OCI-LY1 (cell line): ENCODE data around the gene DIRAS1.
A peak's percentile ranks its signal among the peaks of the same experiment; 100 is the strongest.
"Not testable (repeated sequence)": the region's sequence is repeated elsewhere in the genome, so short reads cannot be mapped to it uniquely, and the experiment has no call there.

ENCODE experiments used
- H2AFZ ChIP-seq: fragments of 200-600 bp; sonication (generic), shearing (Covaris generic); 2 replicates; pipeline ENCODE4 v1.6.0; 2014; ENCODE audit warnings: antibody characterized with exemption, mild to moderate bottlenecking, low read length
- H3F3A ChIP-seq: fragments of 200-600 bp; sonication (generic), shearing (Covaris generic); 2 replicates; pipeline ENCODE4 v1.6.0; 2014; ENCODE audit warnings: mild to moderate bottlenecking, antibody characterized with exemption, low read length, moderate library complexity; ENCODE audit not compliant: insufficient read depth
- H3K27ac ChIP-seq: fragments of 200-600 bp; sonication (generic); 2 replicates; pipeline ENCODE4 v1.5.1; 2014; ENCODE audit warnings: low read length, mixed run types, mild to moderate bottlenecking, low read depth; ENCODE audit not compliant: poor library complexity, severe bottlenecking
- H3K27me3 ChIP-seq: fragments of 200-600 bp; sonication (generic); 2 replicates; pipeline ENCODE4 v1.6.0; 2014; ENCODE audit warnings: antibody characterized with exemption, mild to moderate bottlenecking, low read length, moderate library complexity; ENCODE audit not compliant: insufficient read depth
- H3K36me3 ChIP-seq: fragments of 200-600 bp; sonication (generic); 2 replicates; pipeline ENCODE4 v1.6.1; 2014; ENCODE audit warnings: mild to moderate bottlenecking, antibody characterized with exemption, low read length, moderate library complexity, mixed read lengths; ENCODE audit not compliant: insufficient read depth
- H3K4me1 ChIP-seq: fragments of 200-600 bp; sonication (generic); 2 replicates; pipeline ENCODE4 v1.5.1; 2014; ENCODE audit warnings: mild to moderate bottlenecking, low read length, moderate library complexity; ENCODE audit not compliant: insufficient read depth, severe bottlenecking
- H3K4me2 ChIP-seq: fragments of 200-600 bp; sonication (generic), shearing (Covaris generic); 2 replicates; pipeline ENCODE4 v1.6.1; 2014; ENCODE audit warnings: low read length
- H3K4me3 ChIP-seq: fragments of 200-600 bp; sonication (generic); 2 replicates; pipeline ENCODE4 v1.5.1; 2014; ENCODE audit warnings: low read length, low read depth, mild to moderate bottlenecking, mixed read lengths; ENCODE audit not compliant: poor library complexity, severe bottlenecking
- H3K79me2 ChIP-seq: fragments of 200-600 bp; shearing (Covaris generic); 2 replicates; pipeline ENCODE4 v1.6.1; 2016; ENCODE audit warnings: mixed run types, low read length, mixed read lengths; ENCODE audit not compliant: insufficient read depth
- H3K9ac ChIP-seq: fragments of 200-600 bp; sonication (generic), shearing (Covaris generic); 2 replicates; pipeline ENCODE4 v1.6.1; 2014; ENCODE audit warnings: mild to moderate bottlenecking, low read length, mixed read lengths
- H3K9me2 ChIP-seq: fragments of 200-600 bp; sonication (generic), shearing (Covaris generic); 2 replicates; pipeline ENCODE4 v1.6.1; 2014; ENCODE audit warnings: low read depth, mild to moderate bottlenecking, low read length, mixed read lengths
- H3K9me3 ChIP-seq: fragments of 200-600 bp; shearing (Covaris generic); 2 replicates; pipeline ENCODE4 v1.6.1; 2014; ENCODE audit warnings: low read length, mixed read lengths
- H4K20me1 ChIP-seq: fragments of 200-600 bp; sonication (generic), shearing (Covaris generic); 2 replicates; pipeline ENCODE4 v1.6.0; 2016; ENCODE audit warnings: mild to moderate bottlenecking, low read length; ENCODE audit not compliant: insufficient read depth
- CTCF ChIP-seq: fragments of 200-600 bp; sonication (generic), shearing (Covaris generic); IDR thresholded peaks from 2 replicates; pipeline ENCODE4 v1.5.1; 2017; ENCODE audit warnings: mild to moderate bottlenecking, antibody characterized with exemption, low read length, moderate library complexity, mixed read lengths
- EZH2 ChIP-seq: fragments of 200-600 bp; sonication (generic), shearing (Covaris generic); IDR thresholded peaks from 2 replicates; pipeline ENCODE4 v1.8.0; 2017; ENCODE audit warnings: borderline replicate concordance, mixed run types, mild to moderate bottlenecking, antibody characterized with exemption, low read length, moderate library complexity, mixed read lengths

DIRAS1 gene

GRCh38 chr19:2668175-2668763, 52.9 kb downstream of the DIRAS1 start:
- Histone ChIP-seq H3K36me3 (no peaks in the 10 kb centered on the region; the same call in 1 of the 2 replicates), H3K9me3 (no peaks in the 10 kb centered on the region), H3K9me2 (no peaks in the 10 kb centered on the region), H3K4me3 (no peak overlapping the region), H3K27me3 (peaks cover 17% of the 10 kb centered on the region), H3K79me2 (no peaks in the 10 kb centered on the region), H3K4me1 (peaks cover 14% of the 10 kb centered on the region), H3K9ac (no peak overlapping the region), H3F3A (no peaks in the 10 kb centered on the region), H2AFZ (no peak overlapping the region), H4K20me1 (no peaks in the 10 kb centered on the region), H3K4me2 (peak overlapping the region; percentile 23; the same call in 1 of the 2 replicates), H3K27ac (no peak overlapping the region)
- TF ChIP-seq CTCF (no peak), EZH2 (no peak)

GRCh38 chr19:2667349-2667748, 53.8 kb downstream of the DIRAS1 start:
- H3K4me2 ChIP-seq, H3K79me2 ChIP-seq, H2AFZ ChIP-seq, H3K36me3 ChIP-seq, H3K9me3 ChIP-seq, H3K4me3 ChIP-seq, H3K9me2 ChIP-seq, H4K20me1 ChIP-seq, H3F3A ChIP-seq, H3K27ac ChIP-seq, H3K9ac ChIP-seq: not testable (repeated sequence)
- peaks cover 24% of the 10 kb centered on the region for H3K27me3 ChIP-seq
- peaks cover 14% of the 10 kb centered on the region for H3K4me1 ChIP-seq

GRCh38 chr19:2666344-2666994, 54.7 kb downstream of the DIRAS1 start:
- H2AFZ ChIP-seq, result no peak overlapping the region
- no peaks in the 10 kb centered on the region for H3K79me2 ChIP-seq
- no peaks in the 10 kb centered on the region for H3F3A ChIP-seq
- H3K9me2 ChIP-seq, result no peaks in the 10 kb centered on the region
- peaks cover 14% of the 10 kb centered on the region for H3K4me1 ChIP-seq
- peaks cover 25% of the 10 kb centered on the region for H3K27me3 ChIP-seq
- H4K20me1 ChIP-seq, result no peaks in the 10 kb centered on the region
- H3K27ac ChIP-seq, result no peak overlapping the region
- TF ChIP-seq CTCF (no peak), EZH2 (no peak)
- peaks cover 3% of the 10 kb centered on the region; the same call in 1 of the 2 replicates for H3K9me3 ChIP-seq
- peaks cover 5% of the 10 kb centered on the region; the same call in 1 of the 2 replicates for H3K36me3 ChIP-seq
- no peak overlapping the region for H3K9ac ChIP-seq
- no peak overlapping the region for H3K4me2 ChIP-seq
- no peak overlapping the region for H3K4me3 ChIP-seq
